CD14-positive monocyte (primary cell): ENCODE measurements around the gene CEP120. TPM values are rescaled to one million over a fixed set of nuclear protein-coding genes. Genes with fewer than 3 reads are reported as not detected.

ENCODE experiments used
- DNase-seq, 3 donors: peaks; one replicate each; pipeline ENCODE4 v3.0.0-alpha.2; 2011 to 2022
- H2AFZ ChIP-seq: 2 replicates; pipeline ENCODE4 v1.6.0; 2012; ENCODE audit warnings: mild to moderate bottlenecking, low read depth, low read length, inconsistent platforms; ENCODE audit not compliant: insufficient read depth, poor library complexity, severe bottlenecking
- H3K27ac ChIP-seq, 2 donors: 1 replicate in 1 of 2; 2 replicates in 1 of 2; pipeline ENCODE4 v1.5.1; 2012 to 2013; ENCODE audit warnings: low read length in 2 of 2, control low read depth in 1 of 2, inconsistent platforms in 1 of 2, low read depth in 1 of 2, mild to moderate bottlenecking in 1 of 2
- H3K27me3 ChIP-seq, 2 donors: one replicate each; pipeline versions ENCODE4 v1.6.0 to v1.6.1; 2011 to 2013; ENCODE audit warnings: low read length in 2 of 2; ENCODE audit not compliant: control insufficient read depth in 2 of 2, insufficient read depth in 2 of 2
- H3K36me3 ChIP-seq, 2 donors: replicated peaks in 1 of 2; 1 replicate in 1 of 2; 2 replicates in 1 of 2; pipeline versions ENCODE4 v1.5.1 to v1.6.1; 2012 to 2013; ENCODE audit warnings: low read length in 2 of 2, control low read depth in 1 of 2, inconsistent platforms in 1 of 2, mild to moderate bottlenecking in 1 of 2; ENCODE audit not compliant: insufficient read depth in 2 of 2, control insufficient read depth in 1 of 2
- H3K4me1 ChIP-seq, 2 donors: 1 replicate in 1 of 2; 2 replicates in 1 of 2; pipeline versions ENCODE4 v1.5.1 to v1.6.1; 2012 to 2013; ENCODE audit warnings: low read length in 2 of 2, control low read depth in 1 of 2, inconsistent platforms in 1 of 2, mild to moderate bottlenecking in 1 of 2, moderate library complexity in 1 of 2; ENCODE audit not compliant: insufficient read depth in 2 of 2, control insufficient read depth in 1 of 2
- H3K4me2 ChIP-seq: replicated peaks from 2 replicates; pipeline ENCODE3; 2012; ENCODE audit warnings: low read length, moderate library complexity, mild to moderate bottlenecking; ENCODE audit not compliant: poor library complexity, severe bottlenecking; ENCODE audit errors: extremely low read depth
- H3K4me3 ChIP-seq, 3 experiments: fragments of 200-600 bp in 1 of 3; sonication (generic) in 1 of 3; replicated peaks in 1 of 3; 1 replicate in 2 of 3; 2 replicates in 1 of 3; pipeline ENCODE4 v1.5.1; 2011 to 2013; ENCODE audit warnings: low read length in 3 of 3, mild to moderate bottlenecking in 3 of 3, control low read depth in 2 of 3, low read depth in 2 of 3, inconsistent platforms in 1 of 3, moderate library complexity in 1 of 3
- H3K79me2 ChIP-seq: 2 replicates; pipeline ENCODE4 v1.6.0; 2012; ENCODE audit warnings: mild to moderate bottlenecking, control low read depth, inconsistent platforms, low read length, moderate library complexity; ENCODE audit not compliant: insufficient read depth
- H3K9ac ChIP-seq: 2 replicates; pipeline ENCODE4 v1.6.0; 2017; ENCODE audit warnings: low read length, mild to moderate bottlenecking; ENCODE audit not compliant: insufficient read depth, poor library complexity, severe bottlenecking
- H3K9me3 ChIP-seq, 2 donors: replicated peaks in 1 of 2; 1 replicate in 1 of 2; 2 replicates in 1 of 2; pipeline versions ENCODE4 v1.5.1 to v1.6.1; 2012 to 2013; ENCODE audit warnings: low read length in 2 of 2, control low read depth in 1 of 2; ENCODE audit not compliant: control insufficient read depth in 1 of 2, insufficient read depth in 1 of 2
- H4K20me1 ChIP-seq: 2 replicates; pipeline ENCODE4 v1.6.0; 2012; ENCODE audit warnings: mild to moderate bottlenecking, low read length, control low read depth, moderate library complexity; ENCODE audit not compliant: insufficient read depth
- H3K27ac Mint-ChIP-seq, 7 donors: one replicate each; pipeline ENCODE4 v1.8.0; 2020; ENCODE audit warnings: mild to moderate bottlenecking in 7 of 7, mixed read lengths in 7 of 7, moderate library complexity in 6 of 7, inconsistent platforms in 2 of 7
- H3K27me3 Mint-ChIP-seq, 3 donors: one replicate each; pipeline ENCODE4 v1.8.0; 2021 to 2022; ENCODE audit warnings: low read depth in 3 of 3, mild to moderate bottlenecking in 3 of 3, mixed read lengths in 3 of 3, moderate library complexity in 3 of 3, inconsistent platforms in 1 of 3
- H3K36me3 Mint-ChIP-seq, 2 donors: one replicate each; pipeline ENCODE4 v1.8.0; 2020; ENCODE audit warnings: mixed read lengths in 2 of 2, inconsistent platforms in 1 of 2, mild to moderate bottlenecking in 1 of 2
- H3K4me1 Mint-ChIP-seq: one replicate; pipeline ENCODE4 v1.8.0; 2020; ENCODE audit warnings: mild to moderate bottlenecking, mixed read lengths
- H3K4me3 Mint-ChIP-seq, 2 donors: one replicate each; pipeline ENCODE4 v1.8.0; 2020; ENCODE audit warnings: mild to moderate bottlenecking in 2 of 2, mixed read lengths in 2 of 2, moderate library complexity in 1 of 2
- H3K9me3 Mint-ChIP-seq, 7 donors: one replicate each; pipeline ENCODE4 v1.8.0; 2020 to 2022; ENCODE audit warnings: mixed read lengths in 7 of 7, mild to moderate bottlenecking in 6 of 7, moderate library complexity in 6 of 7, inconsistent platforms in 2 of 7
- WGBS: methylation state at CpG from one replicate; pipeline ENCODE4 v1.1.5; 2013; ENCODE audit warnings: missing lambda C conversion rate; ENCODE audit not compliant: insufficient coverage; 5-methylcytosine and 5-hydroxymethylcytosine counted together
- intact Hi-C, 2 donors: fragments of 100-400 bp; cut with micrococcal nuclease; formaldehyde crosslinking; loops; one replicate each; pipeline versions ENCODE4 v1.15.0 to v1.15.1; 2023
- polyA plus RNA-seq, 3 donors: library from polyadenylated mRNA; depleted of rRNA in 1 of 3; unstranded in 2 of 3; stranded (reverse) in 1 of 3; fragments of 300-500 nt in 2 of 3; fragments of >200 nt in 1 of 3; fragmentation: Illumina TruSeq in 2 of 3; gene quantifications; 1 replicate in 2 of 3; 2 replicates in 1 of 3; pipeline ENCODE4 v1.2.3, GENCODE V29; 2012 to 2021
- TF ChIP-seq, protein P1 (sequence below): fragments of 200-600 bp; IDR thresholded peaks from one replicate; pipeline ENCODE4 v1.8.0; 2022; ENCODE audit warnings: antibody characterized with exemption, mild to moderate bottlenecking

Gene CEP120
- polyA plus RNA-seq, 3 donors, result 6.4 to 7.2 (median 6.6) TPM

DNA sequence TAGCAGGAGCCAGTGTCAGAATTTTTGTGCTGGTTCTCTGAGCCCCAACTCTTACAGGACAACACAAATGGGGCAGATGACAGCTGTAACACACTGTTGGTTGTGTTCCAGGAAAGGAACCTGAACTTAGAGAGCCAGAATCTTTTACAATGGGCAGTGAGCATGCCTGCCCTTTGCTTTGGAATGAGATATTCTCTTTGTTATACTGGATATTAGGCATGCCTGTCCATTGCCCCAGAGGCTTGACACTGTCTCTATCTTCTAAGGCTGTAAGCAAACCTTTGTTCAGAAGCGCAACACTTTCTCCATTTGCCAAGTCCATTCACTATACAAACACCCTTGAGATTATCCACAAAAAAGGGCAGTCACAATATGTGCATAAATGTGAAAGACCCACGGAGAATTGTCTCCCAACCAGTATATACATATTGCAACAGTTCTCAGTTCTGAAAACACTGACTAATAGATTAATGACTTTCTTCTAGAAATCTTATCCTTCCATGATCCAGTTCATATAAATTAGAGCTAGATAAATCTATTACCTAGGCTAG is 26.3 kb upstream of the CEP120 start:
- Mint-ChIP-seq H3K9me3 (peaks cover 0 to 2% (median 0%) of the 10 kb centered on the region in 7 donors), H3K4me1 (peaks cover 20% of the 10 kb centered on the region), H3K27ac (no peak overlapping the region), H3K36me3 (no peaks in the 10 kb centered on the region), H3K27me3 (peaks cover 0 to 3% (median 0%) of the 10 kb centered on the region in 3 donors), H3K4me3 (no peak overlapping the region)
- Histone ChIP-seq H4K20me1 (no peaks in the 10 kb centered on the region), H3K4me2 (no peak overlapping the region), H3K4me3 (no peak overlapping the region), H3K79me2 (no peaks in the 10 kb centered on the region), H3K27me3 (no peaks in the 10 kb centered on the region), H3K27ac (no peak overlapping the region), H3K36me3 (no peaks in the 10 kb centered on the region), H2AFZ (peak overlapping the region; percentile 55), H3K9me3 (no peaks in the 10 kb centered on the region), H3K9ac (no peak overlapping the region), H3K4me1 (peaks cover 10 to 14% of the 10 kb centered on the region in 2 donors)
- DNase-seq, result no peak
- intact Hi-C loops, result no loop called here
- TF ChIP-seq, protein P1, sequence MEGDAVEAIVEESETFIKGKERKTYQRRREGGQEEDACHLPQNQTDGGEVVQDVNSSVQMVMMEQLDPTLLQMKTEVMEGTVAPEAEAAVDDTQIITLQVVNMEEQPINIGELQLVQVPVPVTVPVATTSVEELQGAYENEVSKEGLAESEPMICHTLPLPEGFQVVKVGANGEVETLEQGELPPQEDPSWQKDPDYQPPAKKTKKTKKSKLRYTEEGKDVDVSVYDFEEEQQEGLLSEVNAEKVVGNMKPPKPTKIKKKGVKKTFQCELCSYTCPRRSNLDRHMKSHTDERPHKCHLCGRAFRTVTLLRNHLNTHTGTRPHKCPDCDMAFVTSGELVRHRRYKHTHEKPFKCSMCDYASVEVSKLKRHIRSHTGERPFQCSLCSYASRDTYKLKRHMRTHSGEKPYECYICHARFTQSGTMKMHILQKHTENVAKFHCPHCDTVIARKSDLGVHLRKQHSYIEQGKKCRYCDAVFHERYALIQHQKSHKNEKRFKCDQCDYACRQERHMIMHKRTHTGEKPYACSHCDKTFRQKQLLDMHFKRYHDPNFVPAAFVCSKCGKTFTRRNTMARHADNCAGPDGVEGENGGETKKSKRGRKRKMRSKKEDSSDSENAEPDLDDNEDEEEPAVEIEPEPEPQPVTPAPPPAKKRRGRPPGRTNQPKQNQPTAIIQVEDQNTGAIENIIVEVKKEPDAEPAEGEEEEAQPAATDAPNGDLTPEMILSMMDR, result no peak
- WGBS, result 100% methylated on average over 1 of the region's 2 CpGs

DNA sequence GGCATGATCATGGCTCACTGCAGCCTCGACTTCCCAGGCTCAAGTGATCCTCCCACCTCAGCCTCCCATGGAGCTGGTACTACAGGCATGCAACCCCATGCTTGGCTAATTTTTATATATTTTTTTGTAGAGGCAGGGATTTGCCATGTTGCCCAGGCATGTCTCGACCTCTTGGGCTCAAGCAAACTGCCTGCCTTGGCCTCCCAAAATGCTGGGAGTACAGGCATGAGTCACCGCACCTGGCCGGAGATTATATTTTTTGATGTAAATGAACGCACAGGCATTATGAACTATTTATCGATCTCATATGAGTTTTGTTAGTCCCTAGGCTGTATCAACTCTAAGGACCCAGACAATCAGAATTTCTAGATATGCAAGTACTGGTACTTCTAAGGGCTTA is 25.5 kb upstream of the CEP120 start:
- Mint-ChIP-seq H3K27me3 (peaks cover 0 to 3% (median 0%) of the 10 kb centered on the region in 3 donors), H3K27ac (no peak overlapping the region), H3K4me3 (no peak overlapping the region), H3K4me1 (peaks cover 16% of the 10 kb centered on the region), H3K9me3 (peaks cover 0 to 2% (median 0%) of the 10 kb centered on the region in 7 donors), H3K36me3 (no peaks in the 10 kb centered on the region)
- Histone ChIP-seq H2AFZ (peak overlapping the region; percentile 55), H3K9me3 (no peaks in the 10 kb centered on the region), H3K4me2 (no peak overlapping the region), H3K36me3 (no peaks in the 10 kb centered on the region), H3K4me3 (no peak overlapping the region), H3K4me1 (peaks cover 10 to 11% of the 10 kb centered on the region in 2 donors), H3K79me2 (no peaks in the 10 kb centered on the region), H3K27ac (no peak overlapping the region), H4K20me1 (no peaks in the 10 kb centered on the region), H3K9ac (no peak overlapping the region), H3K27me3 (no peaks in the 10 kb centered on the region)
- DNase-seq, result no peak
- intact Hi-C loops, result no loop called here
- 95% methylated on average over 3 of the region's 6 CpGs for WGBS
- TF ChIP-seq, protein P1, result no peak
